Measurements from ENCODE around the gene AP2A2.

Gene AP2A2

GRCh38 chr11:1031121-1031899 lies 105.6 kb downstream of the AP2A2 start:
- FAIRE-seq = no peak

GRCh38 chr11:1032310-1032891 lies 106.7 kb downstream of the AP2A2 start:
- FAIRE-seq = no peak

DNA sequence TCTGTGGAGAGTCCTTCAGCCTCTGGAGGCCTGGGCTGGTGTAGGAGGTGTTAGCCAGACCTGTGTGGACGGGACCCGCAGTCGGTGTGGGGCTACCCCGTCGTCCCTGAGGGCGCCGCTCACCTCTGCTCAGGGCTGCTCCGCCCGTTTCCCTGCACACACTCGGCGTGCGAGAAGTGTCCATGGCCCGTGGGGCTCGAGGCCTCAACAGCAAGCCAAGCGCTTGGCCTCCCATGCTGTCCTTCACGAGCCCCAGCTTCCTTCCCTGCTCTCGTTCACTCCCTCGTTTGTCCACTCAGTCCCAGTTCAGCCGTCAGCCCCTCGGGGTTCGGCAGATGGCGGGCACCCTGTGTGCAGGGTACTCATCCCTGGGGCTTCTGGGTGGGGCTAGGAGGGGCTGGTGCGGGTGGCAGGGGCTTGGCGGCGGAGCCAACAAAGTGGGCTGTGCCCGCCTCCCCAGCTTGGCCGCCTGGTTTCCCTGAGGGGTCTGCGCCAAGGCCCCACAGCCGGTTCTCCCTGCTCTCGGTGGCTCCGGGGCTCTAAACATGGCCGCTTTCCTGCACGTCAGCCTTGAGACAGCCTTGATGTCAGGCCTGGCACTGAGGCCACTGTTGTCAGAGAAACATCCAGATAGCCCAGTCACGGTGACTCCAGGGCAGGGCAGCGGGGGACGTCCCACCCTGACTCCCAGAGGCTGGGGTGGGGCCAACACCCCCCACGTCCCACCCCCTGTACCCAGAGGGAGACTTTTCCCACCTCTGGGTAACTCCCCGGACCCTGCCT lies 107.5 kb downstream of the AP2A2 start:
- no peak for FAIRE-seq

- FAIRE-seq = no peak
Measured at GRCh38 chr11:1034001-1034400, 108.3 kb downstream of the AP2A2 start.

GRCh38 chr11:1034456-1035295 lies 109.0 kb downstream of the AP2A2 start:
- FAIRE-seq = no peak

DNA sequence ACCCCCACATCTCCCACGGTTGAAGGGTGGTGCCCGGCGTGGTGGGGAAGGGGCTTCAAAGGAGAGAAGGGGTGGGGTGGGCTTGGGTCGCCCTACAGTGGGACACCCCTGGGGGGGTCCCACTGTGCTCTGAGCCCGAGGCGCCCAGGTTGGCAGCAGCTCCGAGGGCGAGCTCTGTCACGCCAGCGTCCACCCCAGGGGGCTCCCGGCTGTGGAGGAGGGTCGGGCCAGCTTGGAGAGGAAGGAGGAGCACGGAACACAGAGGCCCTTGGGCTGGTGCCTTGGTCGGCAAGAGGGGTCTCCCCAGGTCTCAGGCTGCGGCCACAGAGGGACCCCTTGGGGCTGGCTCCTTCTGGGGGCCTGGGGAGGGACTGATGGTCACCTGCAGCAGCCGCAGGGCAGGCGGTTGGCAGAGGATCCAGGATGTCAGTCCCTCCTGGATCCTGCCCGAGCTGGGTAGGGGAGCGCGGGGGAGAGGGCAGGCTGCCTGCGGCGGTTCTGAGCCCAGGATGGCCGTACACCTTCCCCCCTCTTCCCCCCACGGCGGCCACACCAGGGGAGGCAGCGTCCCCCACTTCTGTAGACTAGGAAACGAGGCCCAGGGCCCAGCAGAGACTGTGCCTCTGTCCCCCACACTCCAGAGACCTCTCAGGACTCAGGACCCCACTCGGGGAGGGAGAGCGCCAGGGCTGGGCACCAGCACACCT lies 110.1 kb downstream of the AP2A2 start:
- FAIRE-seq = no peak

GRCh38 chr11:1036303-1036923 lies 110.7 kb downstream of the AP2A2 start, which contains the start of gene MUC6:
Gene MUC6, minus strand, starts transcription at chr11:1036718. Its CDS starts 63 bp downstream, at chr11:1036655.
- FAIRE-seq = no peak

- FAIRE-seq = no peak
Measured at GRCh38 chr11:1036931-1037330, 111.3 kb downstream of the AP2A2 start.

GRCh38 chr11:1037506-1038055 lies 111.9 kb downstream of the AP2A2 start:
- no peak for FAIRE-seq

DNA sequence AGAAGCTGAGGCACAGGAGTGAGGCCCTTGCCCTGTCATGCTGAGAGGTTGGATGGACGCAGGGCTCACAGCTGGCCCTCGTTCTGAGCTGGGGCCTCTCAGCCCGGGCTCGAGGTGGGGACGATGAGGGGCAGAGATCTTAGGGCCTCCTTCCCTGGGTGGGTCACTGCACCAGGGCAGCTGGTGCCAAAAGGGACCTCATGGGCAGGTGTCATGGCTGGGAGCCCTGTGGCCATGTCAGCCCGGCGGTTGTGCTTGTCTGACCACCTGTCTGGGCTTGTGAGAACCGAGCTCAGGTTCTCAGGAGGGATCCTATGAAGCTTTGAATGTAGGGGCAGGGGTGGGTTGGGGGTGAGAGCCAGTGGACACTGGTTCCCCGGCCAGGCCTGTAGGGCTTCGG lies 112.7 kb downstream of the AP2A2 start:
- no peak for FAIRE-seq

- no peak for FAIRE-seq
Measured at GRCh38 chr11:1038921-1039320, 113.3 kb downstream of the AP2A2 start.

- FAIRE-seq = no peak
Measured at GRCh38 chr11:1039481-1040427, 114.1 kb downstream of the AP2A2 start.

GRCh38 chr11:1040428-1041148 lies 114.9 kb downstream of the AP2A2 start:
- no peak for FAIRE-seq

DNA sequence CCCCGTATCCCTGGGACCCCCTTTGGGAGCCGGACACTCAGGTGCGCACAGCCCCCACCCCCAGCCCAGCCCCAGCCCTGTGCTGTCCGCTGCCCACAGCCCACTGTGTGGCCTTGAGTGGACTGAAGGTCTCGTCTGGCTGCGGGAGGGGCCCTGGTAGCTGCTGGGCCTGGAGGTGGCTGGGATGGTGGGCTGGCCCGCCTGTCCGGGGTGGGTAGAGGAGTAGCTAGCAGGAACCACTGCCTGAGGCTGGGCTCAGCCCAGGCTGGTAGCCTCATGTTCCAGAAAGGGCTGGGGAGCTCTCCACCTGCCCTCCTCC lies 115.4 kb downstream of the AP2A2 start:
- no peak for FAIRE-seq

- FAIRE-seq = no peak
Measured at GRCh38 chr11:1041471-1041870, 115.8 kb downstream of the AP2A2 start.

DNA sequence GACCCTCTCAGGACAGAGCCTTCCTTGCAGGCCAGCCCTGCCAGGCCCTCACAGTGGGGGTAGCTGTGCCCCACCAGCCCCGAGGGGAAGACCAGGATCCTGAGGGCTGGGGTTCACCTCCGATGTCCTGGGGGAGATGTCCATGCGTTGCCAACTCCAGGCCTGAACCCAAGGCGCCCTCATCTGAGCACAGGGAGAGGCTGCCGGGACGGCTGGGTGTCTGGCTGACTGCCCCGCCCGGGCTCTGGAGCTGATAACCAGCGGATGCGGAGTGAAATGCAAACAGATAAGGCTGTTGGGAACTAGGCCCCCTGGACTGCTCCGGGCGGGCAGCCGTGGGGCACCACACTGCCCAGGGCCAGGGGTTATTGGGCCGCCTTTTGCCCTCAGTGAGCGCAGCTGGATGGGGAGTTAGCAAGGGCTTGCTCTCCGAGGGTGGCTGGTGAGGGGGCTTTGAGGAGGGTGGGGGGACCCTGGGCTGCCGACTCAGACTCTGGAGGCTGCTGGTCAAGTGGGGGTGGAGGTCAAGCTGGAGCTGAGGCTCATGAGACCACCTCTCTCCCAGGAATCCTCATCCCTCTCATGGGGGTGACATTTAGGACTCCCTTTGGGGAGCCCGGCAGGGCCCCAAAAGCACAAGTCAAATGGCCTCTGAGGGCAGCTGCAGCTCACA lies 116.4 kb downstream of the AP2A2 start:
- FAIRE-seq = no peak

DNA sequence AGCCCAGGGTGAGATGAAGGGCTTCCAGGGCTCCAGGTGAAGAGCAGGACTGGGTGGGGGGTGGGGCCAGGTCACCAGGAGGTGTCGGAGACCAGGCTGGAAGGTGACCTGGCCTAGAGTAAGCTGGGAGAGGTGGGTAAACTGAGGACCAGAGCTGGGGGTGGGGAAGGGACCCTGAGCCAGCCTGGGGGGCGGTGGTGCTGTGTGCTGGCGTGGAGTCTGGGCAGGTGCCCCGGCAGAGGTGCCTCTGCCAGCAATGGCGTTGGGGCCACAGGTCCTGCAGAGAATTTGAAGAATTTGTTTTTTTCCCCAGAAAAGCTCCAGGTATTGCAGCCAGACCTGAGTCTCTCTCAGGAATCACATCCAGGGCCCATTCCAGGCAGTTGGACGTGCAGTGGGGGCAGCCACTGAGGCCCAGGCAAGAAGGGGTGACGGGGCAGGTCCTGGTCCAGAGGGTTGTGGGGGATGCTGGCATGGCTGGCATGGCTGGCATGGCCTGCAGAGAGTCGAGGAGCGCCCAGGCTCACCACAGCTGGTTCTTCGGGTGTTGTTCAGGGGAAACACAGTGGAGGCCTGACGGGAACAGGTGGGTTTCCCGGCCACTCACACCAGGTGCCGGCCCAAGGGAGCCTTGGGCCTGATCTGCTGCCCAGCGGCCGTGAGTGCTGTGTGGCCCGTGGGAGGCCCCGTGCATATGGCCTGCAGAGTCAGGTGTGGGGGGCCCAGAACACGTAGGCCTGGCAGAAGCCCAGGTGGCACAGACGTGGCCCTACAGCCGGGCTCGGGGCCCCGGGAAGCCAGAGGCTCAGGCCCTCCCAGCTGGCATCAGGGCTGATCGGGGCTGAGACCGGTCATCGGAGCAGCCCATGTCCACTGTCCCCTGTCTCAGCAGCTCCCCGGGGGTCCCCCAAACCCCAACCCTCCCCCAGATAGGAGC lies 117.2 kb downstream of the AP2A2 start:
- FAIRE-seq = no peak

DNA sequence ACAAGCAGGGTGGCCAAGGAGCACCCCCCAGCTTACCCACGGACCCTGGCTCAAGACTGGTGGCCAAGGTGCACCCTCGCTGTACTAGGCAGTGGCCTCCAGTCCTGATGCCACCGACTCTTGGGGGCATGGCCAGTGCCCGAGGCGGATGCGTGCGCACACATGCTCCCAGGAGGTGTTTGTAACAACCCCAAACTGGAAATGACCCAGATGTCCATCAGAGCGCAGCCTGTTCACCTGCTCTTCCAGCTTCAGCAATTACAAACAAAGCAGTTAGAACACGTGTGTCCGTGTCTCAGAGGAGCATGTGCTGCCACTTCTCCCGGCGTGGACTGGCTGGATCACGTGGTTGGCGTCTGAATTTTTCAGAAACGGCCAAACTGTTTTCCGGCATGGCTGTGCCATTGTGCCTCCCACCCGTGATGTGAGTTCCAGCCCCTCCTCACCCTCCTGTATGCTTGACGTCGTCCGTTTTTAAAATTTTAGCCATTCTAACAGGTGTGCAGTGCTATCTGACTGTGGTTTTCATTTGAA lies 118.0 kb downstream of the AP2A2 start:
- FAIRE-seq = no peak
